KG1 (cell line): ENCODE results near the gene PLD3.
A peak's percentile ranks its signal among the peaks of the same experiment; 100 is the strongest.
"Not testable (repeated sequence)": the region's sequence is repeated elsewhere in the genome, so short reads cannot be mapped to it uniquely, and the experiment has no call there.

Source experiments
- DNase-seq: peaks from one replicate; lab custom pipeline; 2025; lab: John Stamatoyannopoulos, UW

Gene PLD3

GRCh38 chr19:40390084-40390742 lies 41.7 kb downstream of the PLD3 start, which contains the start of gene HIPK4:
HIPK4 (minus strand) TSS chr19:40390181; CDS start chr19:40389902, 279 bp downstream.
- DNase-seq: no peak

- no peak for DNase-seq
Observed at GRCh38 chr19:40392123-40392522, 43.6 kb downstream of the PLD3 start.

- DNase-seq: no peak
Observed at GRCh38 chr19:40392894-40393517, 44.5 kb downstream of the PLD3 start.

- no peak for DNase-seq
Observed at GRCh38 chr19:40393894-40394815, 45.7 kb downstream of the PLD3 start.

- DNase-seq: no peak
Observed at GRCh38 chr19:40394816-40395210, 46.3 kb downstream of the PLD3 start.

- DNase-seq: no peak
Observed at GRCh38 chr19:40395956-40396355, 47.5 kb downstream of the PLD3 start.

GRCh38 chr19:40396886-40397567 lies 48.5 kb downstream of the PLD3 start:
- no peak for DNase-seq

GRCh38 chr19:40397568-40397906 lies 49.0 kb downstream of the PLD3 start:
- no peak for DNase-seq

GRCh38 chr19:40398417-40399131 lies 50.1 kb downstream of the PLD3 start:
- no peak for DNase-seq

- no peak for DNase-seq
Observed at GRCh38 chr19:40400559-40400958, 52.1 kb downstream of the PLD3 start.

GRCh38 chr19:40403262-40403984 lies 54.9 kb downstream of the PLD3 start:
- DNase-seq: peak; percentile 21

GRCh38 chr19:40407714-40408597 lies 59.5 kb downstream of the PLD3 start:
- no peak for DNase-seq

- DNase-seq: not testable (repeated sequence)
Observed at GRCh38 chr19:40408598-40408925, 60.1 kb downstream of the PLD3 start.

- DNase-seq: no peak
Observed at GRCh38 chr19:40410030-40410389, 61.5 kb downstream of the PLD3 start.

GRCh38 chr19:40411125-40411842 lies 62.8 kb downstream of the PLD3 start:
- no peak for DNase-seq

- DNase-seq: no peak
Observed at GRCh38 chr19:40411958-40412499, 63.5 kb downstream of the PLD3 start.

- no peak for DNase-seq
Observed at GRCh38 chr19:40412866-40413265, 64.4 kb downstream of the PLD3 start.

- DNase-seq: no peak
Observed at GRCh38 chr19:40413291-40413845, 64.9 kb downstream of the PLD3 start, which contains the start of gene PRX. PRX (minus strand) TSS chr19:40413378; CDS start chr19:40407932, 5,446 bp downstream.
